ENCODE measurements around the gene AGAP5. TPM values are rescaled to one million over a fixed set of nuclear protein-coding genes. Genes with fewer than 3 reads are reported as not detected.

Gene AGAP5
- total and polyA plus RNA-seq, 10 of the 15 experiments (the other 5 are each of a cell fraction or from before 2014, with no cell fraction given) = 0.68 to 8.5 (median 6.7) TPM; not detected in 1

DNA sequence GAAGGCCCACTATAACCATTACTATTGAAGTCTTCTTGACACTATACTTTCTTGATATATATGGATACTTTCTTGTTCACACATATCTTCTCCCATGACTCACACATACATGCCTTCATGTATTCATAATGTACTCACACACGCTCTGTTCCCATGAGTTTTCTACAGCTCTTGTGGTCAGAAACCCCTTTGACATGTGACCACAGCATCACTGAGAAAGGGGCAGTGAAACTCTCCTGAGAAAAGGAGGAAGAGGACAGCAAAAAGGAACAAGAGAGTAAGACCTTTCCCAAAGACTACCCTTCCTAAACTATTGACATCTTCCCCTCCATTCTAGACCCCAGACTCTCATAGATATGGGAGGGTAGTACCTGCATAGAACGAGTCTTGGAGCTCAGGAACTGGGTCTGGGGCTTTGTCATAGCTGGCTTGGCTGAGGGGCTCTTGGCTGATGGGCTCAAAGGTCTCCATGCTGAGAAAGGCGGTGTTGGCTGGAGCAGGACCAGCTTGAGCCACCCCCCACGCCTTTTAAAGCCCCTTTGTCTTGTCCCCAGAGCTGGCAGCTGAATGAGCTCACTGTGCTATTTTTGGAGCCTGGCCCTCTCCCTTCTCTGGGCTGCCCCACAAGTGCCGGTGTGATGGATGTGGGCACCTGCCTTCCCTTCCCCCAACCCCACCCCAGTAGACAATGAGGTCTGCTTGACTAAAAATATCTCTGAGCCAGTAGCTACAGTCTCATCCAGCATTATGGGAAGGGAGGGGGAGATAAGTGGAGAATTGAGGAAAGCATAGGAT lies 47.2 kb downstream of the AGAP5 start (continued):
- TF ChIP-seq CREB1 (IDR thresholded peaks at IDR 0.05; ENCODE audit: low read depth) (no peak; the same call in 1 of the 2 replicates), RELA (IDR thresholded peaks at IDR 0.05; ENCODE audit: borderline replicate concordance, partially characterized antibody) (no peak), RBBP5 (conservative IDR thresholded peaks at IDR 0.05) (no peak), CBFB (IDR thresholded peaks at IDR 0.05; ENCODE audit: low read depth) (peak; percentile 64; the same call in 1 of the 2 replicates), HCFC1 (IDR thresholded peaks at IDR 0.05; ENCODE audit: low read length) (no peak), TCF7 (IDR thresholded peaks at IDR 0.05; ENCODE audit: borderline replicate concordance) (no peak), NRF1 (conservative IDR thresholded peaks at IDR 0.05; ENCODE audit: low read depth, low read length) (no peak), EZH2 (IDR thresholded peaks at IDR 0.05; ENCODE audit: borderline replicate concordance, control insufficient read depth, low read depth, low read length) (no peak), HDAC6 (IDR thresholded peaks at IDR 0.05; ENCODE audit: unreplicated experiment) (no peak), MXI1 (IDR thresholded peaks at IDR 0.05; ENCODE audit: low read depth, low read length) (no peak), BHLHE40 (IDR thresholded peaks at IDR 0.05; ENCODE audit: borderline replicate concordance in 1 of 2, low read depth in 2 of 2, low read length in 1 of 2) (peak; percentile 38 to 55; a peak in 2 of 4 replicates), JUNB (IDR thresholded peaks at IDR 0.05) (0 out of 2 replicates have a peak, but pooled peaks have one; percentile 2), ZNF217 (IDR thresholded peaks at IDR 0.05) (no peak), ATF7 (IDR thresholded peaks at IDR 0.05; ENCODE audit: low read depth) (peak; percentile 61; the same call in 1 of the 2 replicates), SREBF1 (IDR thresholded peaks at IDR 0.05; ENCODE audit: low read length) (no peak), SRF (IDR thresholded peaks at IDR 0.05; ENCODE audit: low read depth in 2 of 2, low read length in 2 of 2) (no peak), NFYA (IDR thresholded peaks at IDR 0.05; ENCODE audit: borderline replicate concordance, low read depth, low read length) (no peak), TCF12 (IDR thresholded peaks at IDR 0.05; ENCODE audit: low read depth, low read length) (peak; percentile 55), CEBPB (IDR thresholded peaks at IDR 0.05; ENCODE audit: borderline replicate concordance in 1 of 2, low read depth in 2 of 2, low read length in 2 of 2) (no peak), FOXM1 (IDR thresholded peaks at IDR 0.05; ENCODE audit: low read depth, low read length) (peak; percentile 66; the same call in 1 of the 2 replicates), IRF4 (IDR thresholded peaks at IDR 0.05; ENCODE audit: low read depth, low read length) (no peak), ETV6 (conservative IDR thresholded peaks at IDR 0.05 in 1 of 2, IDR thresholded peaks at IDR 0.05 in 1 of 2; ENCODE audit: borderline replicate concordance in 1 of 2, low read depth in 1 of 2) (no peak; a peak in 1 of 4 replicates), GATAD2B (conservative IDR thresholded peaks at IDR 0.05; ENCODE audit: low read depth) (0 out of 2 replicates have a peak, but pooled peaks have one; percentile 63), HDGF (IDR thresholded peaks at IDR 0.05) (no peak), SUZ12 (IDR thresholded peaks at IDR 0.05; ENCODE audit: unreplicated experiment) (no peak), MYC (IDR thresholded peaks at IDR 0.05; ENCODE audit: insufficient read depth, insufficient read length, insufficient replicate concordance, low read length, severe bottlenecking) (no peak), PML (IDR thresholded peaks at IDR 0.05; ENCODE audit: low read length) (0 out of 2 replicates have a peak, but pooled peaks have one; percentile 30), WRNIP1 (IDR thresholded peaks at IDR 0.05; ENCODE audit: borderline replicate concordance, low read depth, low read length) (no peak), FOXK2 (IDR thresholded peaks at IDR 0.05) (no peak)
- TF ChIP-seq, protein P1, sequence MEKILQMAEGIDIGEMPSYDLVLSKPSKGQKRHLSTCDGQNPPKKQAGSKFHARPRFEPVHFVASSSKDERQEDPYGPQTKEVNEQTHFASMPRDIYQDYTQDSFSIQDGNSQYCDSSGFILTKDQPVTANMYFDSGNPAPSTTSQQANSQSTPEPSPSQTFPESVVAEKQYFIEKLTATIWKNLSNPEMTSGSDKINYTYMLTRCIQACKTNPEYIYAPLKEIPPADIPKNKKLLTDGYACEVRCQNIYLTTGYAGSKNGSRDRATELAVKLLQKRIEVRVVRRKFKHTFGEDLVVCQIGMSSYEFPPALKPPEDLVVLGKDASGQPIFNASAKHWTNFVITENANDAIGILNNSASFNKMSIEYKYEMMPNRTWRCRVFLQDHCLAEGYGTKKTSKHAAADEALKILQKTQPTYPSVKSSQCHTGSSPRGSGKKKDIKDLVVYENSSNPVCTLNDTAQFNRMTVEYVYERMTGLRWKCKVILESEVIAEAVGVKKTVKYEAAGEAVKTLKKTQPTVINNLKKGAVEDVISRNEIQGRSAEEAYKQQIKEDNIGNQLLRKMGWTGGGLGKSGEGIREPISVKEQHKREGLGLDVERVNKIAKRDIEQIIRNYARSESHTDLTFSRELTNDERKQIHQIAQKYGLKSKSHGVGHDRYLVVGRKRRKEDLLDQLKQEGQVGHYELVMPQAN (conservative IDR thresholded peaks at IDR 0.05) = no peak
